ENCODE data around the gene PLB1. TPM values are rescaled to one million over a fixed set of nuclear protein-coding genes. Genes with fewer than 3 reads are reported as not detected.

Gene PLB1
- total RNA-seq, 1 donor from 2014 or later = 1.6 TPM

DNA sequence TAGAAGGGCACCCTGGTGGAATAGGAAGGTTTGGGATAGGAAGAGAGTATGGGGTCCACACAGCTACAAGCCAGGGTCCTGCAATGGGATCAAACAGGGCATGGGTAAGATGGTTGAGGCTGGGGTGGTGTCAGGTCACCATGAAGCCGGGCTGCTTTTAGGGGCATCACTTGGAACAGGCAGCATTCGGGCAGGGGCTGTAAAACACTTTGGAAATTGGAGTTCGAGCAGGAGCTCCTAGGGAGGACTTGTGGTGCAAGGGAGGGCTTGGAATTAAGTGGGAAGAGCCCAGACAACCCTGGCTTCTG lies 47.1 kb upstream of the PLB1 start:
- Histone ChIP-seq H3K4me3 (ENCODE audit: low read depth, low read length) (no peak overlapping the region), H3K36me3 (ENCODE audit: control insufficient read depth, insufficient read depth, low read length) (no peaks in the 10 kb centered on the region), H3K27me3 (ENCODE audit: control insufficient read depth, insufficient read depth, low read length) (no peaks in the 10 kb centered on the region)
- no peak for DNase-seq (ENCODE audit: low read depth)
- TF ChIP-seq CTCF (IDR thresholded peaks at IDR 0.05; ENCODE audit: insufficient read depth, low read length, severe bottlenecking) = no peak
- no peak for FAIRE-seq

- FAIRE-seq (no peak), DNase-seq (ENCODE audit: low read depth) (no peak)
- no peak for TF ChIP-seq CTCF (IDR thresholded peaks at IDR 0.05; ENCODE audit: insufficient read depth, low read length, severe bottlenecking)
- Histone ChIP-seq H3K4me3 (ENCODE audit: low read depth, low read length) (no peak overlapping the region), H3K27me3 (ENCODE audit: control insufficient read depth, insufficient read depth, low read length) (no peaks in the 10 kb centered on the region), H3K36me3 (ENCODE audit: control insufficient read depth, insufficient read depth, low read length) (no peaks in the 10 kb centered on the region)
Measured at GRCh38 chr2:28449126-28449487, 46.8 kb upstream of the PLB1 start.

GRCh38 chr2:28449488-28450395 lies 46.1 kb upstream of the PLB1 start:
- FAIRE-seq = no peak

DNA sequence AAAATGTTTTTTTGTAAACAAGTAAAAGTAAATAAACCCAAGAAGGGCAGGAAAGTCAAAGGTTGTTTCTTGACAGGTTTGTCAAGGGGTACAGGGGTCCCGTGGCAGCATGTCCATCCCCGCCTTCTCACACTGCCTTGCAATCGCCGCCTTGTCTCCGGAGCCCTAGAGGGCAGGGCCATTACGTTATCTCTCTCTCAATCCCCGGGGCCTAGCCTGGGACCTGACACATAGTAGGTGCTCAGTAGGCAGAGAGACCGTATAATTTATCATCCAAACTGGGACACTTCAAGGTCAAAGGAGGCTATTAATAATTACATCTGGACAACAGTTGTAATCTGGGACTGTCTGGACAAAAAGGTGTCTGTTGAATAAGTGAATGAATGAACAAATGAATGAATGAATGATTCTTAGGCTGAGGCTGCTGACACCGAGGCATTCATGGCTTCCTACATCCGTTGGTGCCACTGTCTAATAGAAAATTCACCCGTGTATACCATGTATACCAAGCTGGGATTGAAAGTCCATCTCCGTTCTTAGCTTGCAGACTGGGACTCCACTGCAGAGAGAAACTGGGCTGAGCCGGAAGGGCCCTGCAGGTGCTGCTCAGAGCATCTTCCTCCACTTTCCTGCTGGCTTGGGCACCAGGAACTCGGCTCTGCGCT lies 44.8 kb upstream of the PLB1 start:
- Histone ChIP-seq H3K36me3 (ENCODE audit: control insufficient read depth, insufficient read depth, low read length) (no peaks in the 10 kb centered on the region), H3K27me3 (ENCODE audit: control insufficient read depth, insufficient read depth, low read length) (no peaks in the 10 kb centered on the region), H3K4me3 (ENCODE audit: low read depth, low read length) (no peak overlapping the region)
- DNase-seq (ENCODE audit: low read depth) = no peak
- no peak for FAIRE-seq
- TF ChIP-seq CTCF (IDR thresholded peaks at IDR 0.05; ENCODE audit: insufficient read depth, low read length, severe bottlenecking) = no peak

More at GRCh38 chr2:28449488-28450395, 46.1 kb upstream of the PLB1 start:
- Histone ChIP-seq H3K36me3 (ENCODE audit: control insufficient read depth, insufficient read depth, low read length) (no peaks in the 10 kb centered on the region), H3K27me3 (ENCODE audit: control insufficient read depth, insufficient read depth, low read length) (no peaks in the 10 kb centered on the region), H3K4me3 (ENCODE audit: low read depth, low read length) (no peak overlapping the region)
- DNase-seq (ENCODE audit: low read depth) = peak; percentile 85
- no peak for TF ChIP-seq CTCF (IDR thresholded peaks at IDR 0.05; ENCODE audit: insufficient read depth, low read length, severe bottlenecking)

GRCh38 chr2:28451793-28452533 lies 43.9 kb upstream of the PLB1 start:
- H3K4me3 ChIP-seq (ENCODE audit: low read depth, low read length) = no peak overlapping the region
- TF ChIP-seq CTCF (IDR thresholded peaks at IDR 0.05; ENCODE audit: insufficient read depth, low read length, severe bottlenecking) = no peak

More at GRCh38 chr2:28451793-28452533, 43.9 kb upstream of the PLB1 start:
- Histone ChIP-seq H3K27me3 (ENCODE audit: control insufficient read depth, insufficient read depth, low read length) (no peaks in the 10 kb centered on the region), H3K36me3 (ENCODE audit: control insufficient read depth, insufficient read depth, low read length) (no peaks in the 10 kb centered on the region)
- no peak for DNase-seq (ENCODE audit: low read depth)
- no peak for FAIRE-seq
